GM23338 (cell line): ENCODE results near the gene PRR22.

Experiments
- ETS1 ChIP-seq: IDR thresholded peaks from 2 replicates; pipeline ENCODE4 v1.6.1; 2016; ENCODE audit warnings: antibody characterized with exemption
- EZH2 ChIP-seq: fragments of 200-600 bp; sonication (generic); IDR thresholded peaks from one replicate; pipeline ENCODE4 v1.8.0; 2017; ENCODE audit warnings: antibody characterized with exemption, mild to moderate bottlenecking, low read depth; ENCODE audit not compliant: unreplicated experiment
- EZH2phosphoT487 ChIP-seq: fragments of 200-600 bp; sonication (generic); IDR thresholded peaks from one replicate; pipeline ENCODE4 v1.8.1; 2018; ENCODE audit warnings: antibody characterized with exemption; ENCODE audit not compliant: unreplicated experiment
- JUNB ChIP-seq: IDR thresholded peaks from one replicate; pipeline ENCODE4 v1.6.1; 2016; ENCODE audit warnings: antibody characterized with exemption; ENCODE audit not compliant: unreplicated experiment
- POLR2AphosphoS5 ChIP-seq: IDR thresholded peaks from 2 replicates; pipeline ENCODE4 v1.6.1; 2016; ENCODE audit warnings: antibody characterized with exemption, low read depth
- TF ChIP-seq, protein P1 (sequence below), 2 experiments: fragments of 200-600 bp in 1 of 2; sonication (generic) in 1 of 2; conservative IDR thresholded peaks; 2 replicates each; pipeline versions ENCODE4 v1.5.1 to v1.6.1; 2016 to 2017; ENCODE audit warnings: antibody characterized with exemption in 2 of 2, low read depth in 2 of 2, mild to moderate bottlenecking in 2 of 2, moderate library complexity in 1 of 2

DNA sequence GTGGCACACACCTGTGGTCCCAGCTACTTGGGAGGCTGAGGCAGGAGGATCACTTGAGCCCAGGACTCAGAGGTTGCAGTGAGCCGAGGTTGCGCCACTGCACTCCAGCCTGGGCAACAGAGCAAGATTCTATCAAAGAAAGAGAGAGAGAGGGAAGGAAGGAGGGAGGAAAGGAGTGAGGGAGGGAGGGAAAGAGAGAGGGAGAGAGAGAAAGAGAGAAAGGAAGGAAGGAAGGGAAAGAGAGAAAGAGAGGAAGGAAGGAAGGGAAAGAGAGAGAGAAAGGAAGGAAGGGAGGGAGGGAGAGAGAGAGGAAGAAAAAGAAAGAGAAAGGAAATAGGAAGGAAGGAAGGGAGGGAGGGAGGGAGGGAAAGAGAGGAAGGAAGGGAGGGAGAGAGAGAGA is 32.7 kb upstream of the PRR22 start:
- TF ChIP-seq, protein P1, sequence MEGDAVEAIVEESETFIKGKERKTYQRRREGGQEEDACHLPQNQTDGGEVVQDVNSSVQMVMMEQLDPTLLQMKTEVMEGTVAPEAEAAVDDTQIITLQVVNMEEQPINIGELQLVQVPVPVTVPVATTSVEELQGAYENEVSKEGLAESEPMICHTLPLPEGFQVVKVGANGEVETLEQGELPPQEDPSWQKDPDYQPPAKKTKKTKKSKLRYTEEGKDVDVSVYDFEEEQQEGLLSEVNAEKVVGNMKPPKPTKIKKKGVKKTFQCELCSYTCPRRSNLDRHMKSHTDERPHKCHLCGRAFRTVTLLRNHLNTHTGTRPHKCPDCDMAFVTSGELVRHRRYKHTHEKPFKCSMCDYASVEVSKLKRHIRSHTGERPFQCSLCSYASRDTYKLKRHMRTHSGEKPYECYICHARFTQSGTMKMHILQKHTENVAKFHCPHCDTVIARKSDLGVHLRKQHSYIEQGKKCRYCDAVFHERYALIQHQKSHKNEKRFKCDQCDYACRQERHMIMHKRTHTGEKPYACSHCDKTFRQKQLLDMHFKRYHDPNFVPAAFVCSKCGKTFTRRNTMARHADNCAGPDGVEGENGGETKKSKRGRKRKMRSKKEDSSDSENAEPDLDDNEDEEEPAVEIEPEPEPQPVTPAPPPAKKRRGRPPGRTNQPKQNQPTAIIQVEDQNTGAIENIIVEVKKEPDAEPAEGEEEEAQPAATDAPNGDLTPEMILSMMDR (conservative IDR thresholded peaks at IDR 0.05; ENCODE audit: low read depth in 2 of 2): no peak
- TF ChIP-seq EZH2phosphoT487: no peak
- TF ChIP-seq POLR2AphosphoS5: no peak
- TF ChIP-seq JUNB: no peak
- no peak for TF ChIP-seq EZH2
- no peak for TF ChIP-seq ETS1
